Uterus (tissue), 4 donors: Measurements from ENCODE around the gene NFX1. TPM values are rescaled to one million over a fixed set of nuclear protein-coding genes. Genes with fewer than 3 reads are reported as not detected.
"Not testable (repeated sequence)": the region's sequence is repeated elsewhere in the genome, so short reads cannot be mapped to it uniquely, and the experiment has no call there.

Experiments
- DNase-seq, 2 donors: peaks; one replicate each; pipeline ENCODE4 v3.0.0-alpha.2; 2019 to 2020
- H3K27ac ChIP-seq, 2 donors: fragments of 200-600 bp; sonication (generic); 1 replicate in 1 of 2; 2 replicates in 1 of 2; pipeline ENCODE4 v1.5.1; 2016 to 2018
- H3K27me3 ChIP-seq, 2 donors: fragments of 200-600 bp; sonication (generic); one replicate each; pipeline ENCODE4 v1.5.1; 2018 to 2019; ENCODE audit warnings: control low read depth in 1 of 2
- H3K36me3 ChIP-seq, 2 donors: fragments of 200-600 bp; sonication (generic); one replicate each; pipeline ENCODE4 v1.5.1; 2019; ENCODE audit warnings: control low read depth in 1 of 2
- H3K4me1 ChIP-seq, 2 donors: fragments of 200-600 bp; sonication (generic); one replicate each; pipeline ENCODE4 v1.5.1; 2018 to 2019; ENCODE audit warnings: control low read depth in 1 of 2
- H3K4me3 ChIP-seq, 2 donors: fragments of 200-600 bp; sonication (generic); 1 replicate in 1 of 2; 2 replicates in 1 of 2; pipeline ENCODE4 v1.5.1; 2018 to 2019; ENCODE audit warnings: mild to moderate bottlenecking in 1 of 2
- H3K9me3 ChIP-seq, 2 donors: fragments of 200-600 bp; sonication (generic); one replicate each; pipeline ENCODE4 v1.5.1; 2019; ENCODE audit warnings: control low read depth in 1 of 2
- CTCF ChIP-seq, 4 experiments: fragments of 200-600 bp in 2 of 4; fragments of 450-650 bp in 2 of 4; sonication (generic) in 2 of 4; IDR thresholded peaks; one replicate each; pipeline ENCODE4 v1.5.1; 2016 to 2019; ENCODE audit warnings: antibody characterized with exemption in 4 of 4, mild to moderate bottlenecking in 2 of 4, moderate library complexity in 1 of 4
- POLR2A ChIP-seq, 2 donors: fragments of 450-650 bp; IDR thresholded peaks; one replicate each; pipeline ENCODE4 v1.6.1; 2016; ENCODE audit warnings: antibody characterized with exemption in 2 of 2, mild to moderate bottlenecking in 1 of 2, moderate library complexity in 1 of 2
- intact Hi-C: fragments of 100-400 bp; cut with DNase I; formaldehyde crosslinking; loops from one replicate; pipeline ENCODE4 v1.15.1; 2023; ENCODE audit warnings: low total_unique reads
- total RNA-seq, 4 donors: library from RNA; depleted of rRNA in 3 of 4; stranded (reverse); fragments of >200 nt in 3 of 4; gene quantifications; one replicate each; pipeline versions ENCODE4 v1.1.0 to v1.2.4, GENCODE V29; 2014 to 2023
- donor health status: DM: yes; HTN: yes; CAD: no.

Gene NFX1
- total RNA-seq, 4 donors from 2014 or later, result 18.5 to 52.9 (median 27.9) TPM

- intact Hi-C loops, result no loop called here
- no peaks in the 10 kb centered on the region for H3K27me3 ChIP-seq
- TF ChIP-seq POLR2A (IDR thresholded peaks at IDR 0.05) (no peak), CTCF (IDR thresholded peaks at IDR 0.05) (no peak)
- no peaks in the 10 kb centered on the region for H3K9me3 ChIP-seq
- no peaks in the 10 kb centered on the region for H3K36me3 ChIP-seq
- no peaks in the 10 kb centered on the region for H3K4me1 ChIP-seq
- H3K4me3 ChIP-seq, result no peak overlapping the region
- H3K27ac ChIP-seq, result no peak overlapping the region
- DNase-seq, result no peak
These were observed 89.5 kb downstream of the NFX1 start for GRCh38 chr9:33379666-33380389.

- H3K9me3 ChIP-seq, result no peaks in the 10 kb centered on the region
- no peaks in the 10 kb centered on the region for H3K4me1 ChIP-seq
- no peaks in the 10 kb centered on the region for H3K36me3 ChIP-seq
- intact Hi-C loops, result no loop called here
- no peaks in the 10 kb centered on the region for H3K27me3 ChIP-seq
- no peak overlapping the region for H3K27ac ChIP-seq
- DNase-seq, result no peak
- TF ChIP-seq POLR2A (IDR thresholded peaks at IDR 0.05), result no peak
- no peak for TF ChIP-seq CTCF (IDR thresholded peaks at IDR 0.05)
- no peak overlapping the region for H3K4me3 ChIP-seq
These were observed 90.2 kb downstream of the NFX1 start for GRCh38 chr9:33380390-33381094.

DNA sequence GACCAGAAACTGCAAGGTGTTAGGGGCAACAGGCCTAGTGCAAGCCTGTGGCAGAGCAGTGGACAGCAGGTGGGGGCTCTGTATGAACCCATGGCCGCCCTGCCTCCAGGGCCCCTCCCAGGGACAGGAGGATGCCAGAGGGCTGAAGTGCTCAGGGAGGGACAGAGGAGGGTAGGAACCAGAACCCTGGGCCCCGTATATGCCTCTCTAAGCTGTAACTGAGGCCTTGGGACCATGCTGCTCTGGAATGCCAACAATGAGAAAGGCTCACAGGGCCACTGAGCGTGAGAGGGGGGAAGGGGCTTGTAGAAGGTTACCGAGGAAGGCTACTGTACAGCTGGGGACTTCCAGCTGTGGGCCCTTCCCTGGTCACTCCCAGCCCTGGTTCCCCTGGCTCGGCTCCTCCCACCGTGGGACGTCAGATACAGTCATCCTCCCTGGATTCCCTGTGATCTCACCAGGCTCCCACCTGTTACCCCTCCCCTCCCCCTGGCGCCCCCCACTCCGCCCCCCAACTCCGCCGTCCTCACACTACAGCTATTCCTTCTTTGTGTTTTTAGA lies 91.0 kb downstream of the NFX1 start:
- TF ChIP-seq POLR2A (IDR thresholded peaks at IDR 0.05), result no peak
- TF ChIP-seq CTCF (IDR thresholded peaks at IDR 0.05), result no peak
- Histone ChIP-seq H3K4me1 (no peaks in the 10 kb centered on the region), H3K36me3 (no peaks in the 10 kb centered on the region), H3K4me3 (no peak overlapping the region), H3K27me3 (no peaks in the 10 kb centered on the region), H3K27ac (no peak overlapping the region), H3K9me3 (no peaks in the 10 kb centered on the region)
- intact Hi-C loops, result no loop called here
- no peak for DNase-seq

DNA sequence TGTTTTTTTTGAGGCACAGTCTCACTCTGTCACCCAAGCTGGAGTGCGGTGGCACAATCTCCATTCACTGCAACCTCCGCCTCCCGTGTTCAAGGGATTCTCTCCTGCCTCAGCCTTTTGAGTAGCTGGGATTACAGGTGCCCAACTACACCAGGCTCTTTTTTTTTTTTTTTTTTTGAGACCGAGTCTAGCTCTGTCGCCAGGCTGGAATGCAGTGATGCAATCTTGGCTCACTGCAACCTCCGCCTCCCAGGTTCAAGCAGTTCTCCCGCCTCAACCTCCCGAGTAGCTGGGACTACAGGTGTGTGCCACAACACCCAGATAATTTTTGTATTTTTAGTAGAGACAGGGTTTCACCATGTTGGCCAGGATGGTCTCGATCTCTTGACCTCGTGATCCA lies 92.1 kb downstream of the NFX1 start:
- H3K27me3 ChIP-seq, H3K9me3 ChIP-seq, H3K36me3 ChIP-seq, H3K27ac ChIP-seq, H3K4me1 ChIP-seq, intact Hi-C loops, DNase-seq, H3K4me3 ChIP-seq: not testable (repeated sequence)

DNA sequence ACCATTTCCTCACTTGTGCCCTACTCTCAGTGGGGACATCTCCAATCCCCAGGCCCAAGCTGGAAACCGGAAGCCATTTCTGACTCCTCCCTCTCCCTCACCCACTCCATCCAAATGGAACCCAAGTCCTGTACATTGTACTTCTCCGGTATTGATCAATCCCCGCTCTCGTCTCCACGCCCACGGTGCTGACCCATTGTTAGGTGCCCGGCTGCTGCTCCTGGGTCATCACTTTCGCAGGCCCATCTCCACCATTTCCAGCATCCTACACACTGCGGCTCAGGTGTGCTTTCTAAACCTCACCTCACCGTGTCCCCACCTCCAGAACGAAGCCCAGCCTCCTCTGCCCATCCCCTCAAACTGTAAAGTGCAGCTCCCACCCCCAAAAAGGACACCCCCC lies 93.1 kb downstream of the NFX1 start:
- H3K4me1 ChIP-seq, intact Hi-C loops, H3K36me3 ChIP-seq, H3K27ac ChIP-seq, H3K27me3 ChIP-seq, H3K9me3 ChIP-seq, DNase-seq, H3K4me3 ChIP-seq: not testable (repeated sequence)

DNA sequence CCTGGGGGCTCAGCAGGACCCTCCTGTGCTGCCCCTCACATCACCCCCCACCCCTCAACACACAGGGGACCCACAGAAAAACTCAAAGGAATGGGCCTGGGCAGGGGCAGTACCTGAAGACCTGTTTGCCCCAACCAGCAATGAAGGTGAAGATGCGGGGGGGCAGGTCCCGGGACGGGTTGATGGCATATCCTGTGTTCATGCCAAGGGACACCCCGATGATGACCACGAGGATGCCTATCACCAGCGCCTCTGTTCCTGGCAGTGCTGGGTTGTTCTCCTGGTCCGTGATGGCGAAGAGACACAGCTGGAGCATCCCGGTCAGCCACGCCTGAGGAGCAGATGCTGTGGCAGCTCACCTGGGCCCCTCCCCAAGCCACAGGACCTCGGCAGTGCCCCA lies 95.2 kb downstream of the NFX1 start:
- H3K36me3 ChIP-seq, H3K9me3 ChIP-seq, DNase-seq, H3K4me3 ChIP-seq, H3K27me3 ChIP-seq, H3K4me1 ChIP-seq, intact Hi-C loops, H3K27ac ChIP-seq: not testable (repeated sequence)

DNA sequence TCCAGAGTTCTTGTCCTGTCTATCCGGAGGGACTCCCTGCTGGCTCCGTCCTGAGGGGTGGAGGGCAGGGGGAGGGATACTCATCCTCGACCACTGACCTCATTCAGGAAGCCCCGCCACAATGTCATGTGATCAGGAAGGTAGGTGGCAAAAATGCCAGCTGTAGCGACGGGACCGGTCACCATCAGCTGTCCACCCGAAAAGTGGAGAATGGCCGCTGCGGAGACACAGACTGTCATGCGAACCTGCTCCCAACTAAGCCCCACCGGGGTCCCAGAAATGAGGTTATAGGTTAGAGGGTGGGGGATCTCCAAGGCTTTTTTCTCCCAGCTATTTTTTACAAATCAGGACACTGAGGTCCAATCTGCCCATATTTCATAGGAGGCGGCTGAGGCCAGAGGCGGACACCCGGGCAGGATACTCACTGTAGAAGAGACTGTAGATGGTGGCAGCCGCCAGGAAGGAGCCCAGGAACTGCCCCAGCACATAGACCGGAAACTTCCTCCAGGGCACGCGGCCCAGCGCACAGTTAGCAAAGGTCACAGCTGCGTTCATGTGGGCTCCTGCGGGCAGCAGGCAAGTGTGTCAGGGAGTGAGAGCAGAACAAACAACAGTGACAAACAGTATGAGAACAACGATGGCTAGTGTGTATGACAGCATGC lies 95.8 kb downstream of the NFX1 start:
- H3K36me3 ChIP-seq, intact Hi-C loops, H3K4me3 ChIP-seq, H3K4me1 ChIP-seq, H3K27ac ChIP-seq, H3K9me3 ChIP-seq, DNase-seq, H3K27me3 ChIP-seq: not testable (repeated sequence)

DNA sequence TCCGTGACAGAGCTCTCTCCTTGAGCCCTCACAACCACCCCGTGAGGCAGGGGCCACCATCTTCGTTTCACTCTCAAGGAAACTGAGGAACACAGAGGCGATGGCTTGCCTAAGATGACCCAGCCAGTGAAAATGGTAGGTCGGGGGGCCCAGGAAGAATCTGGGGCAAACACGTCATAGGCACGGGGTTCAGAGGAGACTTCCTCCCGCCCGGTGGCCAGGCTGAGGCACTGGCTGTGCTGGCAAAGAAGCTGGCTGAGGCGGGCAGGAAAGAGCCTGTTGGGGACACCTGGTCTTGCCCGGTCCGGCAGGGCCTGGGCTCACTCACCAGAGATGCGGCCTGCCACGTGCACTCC lies 96.3 kb downstream of the NFX1 start:
- H3K27ac ChIP-seq, H3K36me3 ChIP-seq, DNase-seq, H3K9me3 ChIP-seq, H3K27me3 ChIP-seq, H3K4me3 ChIP-seq, intact Hi-C loops, H3K4me1 ChIP-seq: not testable (repeated sequence)

DNA sequence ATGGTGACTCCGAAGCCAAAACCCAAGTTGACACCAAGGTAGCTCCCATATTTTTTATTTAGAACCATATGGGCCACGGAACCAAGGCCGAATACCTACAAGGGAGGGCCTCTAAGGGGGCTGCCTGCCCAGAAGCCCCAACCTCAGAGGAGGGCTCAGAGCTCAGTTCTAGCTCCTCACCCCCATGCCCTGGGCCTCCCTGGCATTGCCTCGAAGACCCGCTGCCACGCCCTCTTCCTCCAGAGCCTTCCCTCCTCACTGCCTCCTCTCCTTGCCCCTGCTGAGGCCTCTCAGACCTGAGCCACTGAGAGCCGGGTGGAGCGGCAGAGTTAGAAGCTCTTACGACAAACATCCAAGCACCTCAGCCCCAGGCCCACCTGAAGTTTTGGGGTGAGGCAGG lies 96.7 kb downstream of the NFX1 start:
- H3K36me3 ChIP-seq, H3K4me1 ChIP-seq, DNase-seq, H3K4me3 ChIP-seq, H3K9me3 ChIP-seq, intact Hi-C loops, H3K27me3 ChIP-seq: not testable (repeated sequence)
- H3K27ac ChIP-seq, result peak overlapping the region in 1 of 2 donors; percentile 51
